ENCODE measurements around the gene CHRNE.

DNA sequence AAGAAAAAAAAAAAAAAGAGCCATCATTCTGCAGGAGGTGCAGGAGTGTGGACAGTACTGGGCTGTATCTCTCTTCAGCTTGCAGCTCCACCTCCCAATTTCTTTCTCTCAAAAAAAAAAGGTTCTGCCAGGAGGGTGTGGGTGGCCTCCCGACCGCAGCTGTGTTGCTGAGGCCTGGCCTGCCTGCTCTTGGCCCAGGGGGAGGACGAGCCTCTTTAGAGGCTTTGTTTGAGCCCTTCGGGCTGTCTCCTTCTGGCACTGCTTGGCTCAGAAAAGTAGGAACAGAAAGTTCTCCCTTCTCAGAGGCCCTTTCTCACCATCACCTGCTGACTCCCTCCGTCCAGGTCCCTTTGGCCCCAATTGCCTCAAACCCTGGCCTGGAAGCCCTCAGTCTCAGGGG, 25.8 kb downstream of the CHRNE start:
- TF ChIP-seq POLR2A (IDR thresholded peaks at IDR 0.05): no peak
- TF ChIP-seq, protein P1, sequence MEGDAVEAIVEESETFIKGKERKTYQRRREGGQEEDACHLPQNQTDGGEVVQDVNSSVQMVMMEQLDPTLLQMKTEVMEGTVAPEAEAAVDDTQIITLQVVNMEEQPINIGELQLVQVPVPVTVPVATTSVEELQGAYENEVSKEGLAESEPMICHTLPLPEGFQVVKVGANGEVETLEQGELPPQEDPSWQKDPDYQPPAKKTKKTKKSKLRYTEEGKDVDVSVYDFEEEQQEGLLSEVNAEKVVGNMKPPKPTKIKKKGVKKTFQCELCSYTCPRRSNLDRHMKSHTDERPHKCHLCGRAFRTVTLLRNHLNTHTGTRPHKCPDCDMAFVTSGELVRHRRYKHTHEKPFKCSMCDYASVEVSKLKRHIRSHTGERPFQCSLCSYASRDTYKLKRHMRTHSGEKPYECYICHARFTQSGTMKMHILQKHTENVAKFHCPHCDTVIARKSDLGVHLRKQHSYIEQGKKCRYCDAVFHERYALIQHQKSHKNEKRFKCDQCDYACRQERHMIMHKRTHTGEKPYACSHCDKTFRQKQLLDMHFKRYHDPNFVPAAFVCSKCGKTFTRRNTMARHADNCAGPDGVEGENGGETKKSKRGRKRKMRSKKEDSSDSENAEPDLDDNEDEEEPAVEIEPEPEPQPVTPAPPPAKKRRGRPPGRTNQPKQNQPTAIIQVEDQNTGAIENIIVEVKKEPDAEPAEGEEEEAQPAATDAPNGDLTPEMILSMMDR (IDR thresholded peaks at IDR 0.05): no peak

All from lower leg skin (tissue), 3 donors.